ENCODE measurements around the gene MCF2L.

Gene MCF2L

DNA sequence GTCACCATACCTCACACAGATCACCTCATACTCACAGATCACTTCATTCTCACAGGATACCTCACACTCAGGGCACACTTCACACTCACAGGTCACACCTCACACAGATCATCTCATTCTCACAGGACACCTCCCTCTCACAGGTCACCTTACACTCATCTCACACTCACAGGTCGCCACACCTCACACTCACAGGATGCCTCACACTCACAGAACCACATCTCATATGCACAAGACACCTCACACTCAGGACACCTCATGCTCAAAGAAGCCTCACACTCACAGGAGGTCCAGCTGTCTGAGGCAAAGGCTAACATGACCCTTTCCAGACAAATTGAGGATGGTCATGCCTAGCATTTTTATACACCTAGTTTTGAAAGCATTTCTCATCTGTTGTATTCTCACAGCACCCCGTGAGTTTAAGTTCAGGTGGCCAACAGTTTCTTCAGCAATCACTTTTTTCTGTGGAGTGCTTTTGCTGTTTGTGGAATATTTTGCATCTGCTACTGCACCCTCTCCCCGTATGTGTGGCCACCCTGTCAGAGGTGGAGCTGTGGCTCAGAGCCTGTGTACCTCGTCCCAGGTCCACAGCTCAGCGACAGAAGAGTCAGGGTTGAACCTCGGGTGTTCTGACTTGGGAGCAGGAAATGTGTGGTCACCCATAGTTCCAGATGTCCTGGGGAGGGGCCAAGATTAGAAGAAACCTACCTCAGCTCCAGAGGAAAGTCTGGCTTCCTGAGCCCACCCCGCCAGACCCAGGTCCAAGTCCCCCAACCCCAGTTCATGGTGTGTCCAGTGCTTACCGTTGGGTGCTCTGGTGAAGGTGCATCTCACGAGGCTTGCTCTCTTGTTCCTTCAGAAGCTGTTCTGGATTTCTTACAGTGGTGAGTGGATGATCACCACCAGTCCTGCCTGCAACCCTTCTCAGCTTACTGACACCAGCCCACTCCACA is 144.2 kb downstream of the MCF2L start:
- ChIA-PET POLR2A (no interaction called here), CTCF (interaction anchor here (1.0 kb wide), 1 partner anchor 10 kb away, joined by 6 read pairs; the partner anchor contains the start of gene F10)
- TF ChIP-seq, protein P1, sequence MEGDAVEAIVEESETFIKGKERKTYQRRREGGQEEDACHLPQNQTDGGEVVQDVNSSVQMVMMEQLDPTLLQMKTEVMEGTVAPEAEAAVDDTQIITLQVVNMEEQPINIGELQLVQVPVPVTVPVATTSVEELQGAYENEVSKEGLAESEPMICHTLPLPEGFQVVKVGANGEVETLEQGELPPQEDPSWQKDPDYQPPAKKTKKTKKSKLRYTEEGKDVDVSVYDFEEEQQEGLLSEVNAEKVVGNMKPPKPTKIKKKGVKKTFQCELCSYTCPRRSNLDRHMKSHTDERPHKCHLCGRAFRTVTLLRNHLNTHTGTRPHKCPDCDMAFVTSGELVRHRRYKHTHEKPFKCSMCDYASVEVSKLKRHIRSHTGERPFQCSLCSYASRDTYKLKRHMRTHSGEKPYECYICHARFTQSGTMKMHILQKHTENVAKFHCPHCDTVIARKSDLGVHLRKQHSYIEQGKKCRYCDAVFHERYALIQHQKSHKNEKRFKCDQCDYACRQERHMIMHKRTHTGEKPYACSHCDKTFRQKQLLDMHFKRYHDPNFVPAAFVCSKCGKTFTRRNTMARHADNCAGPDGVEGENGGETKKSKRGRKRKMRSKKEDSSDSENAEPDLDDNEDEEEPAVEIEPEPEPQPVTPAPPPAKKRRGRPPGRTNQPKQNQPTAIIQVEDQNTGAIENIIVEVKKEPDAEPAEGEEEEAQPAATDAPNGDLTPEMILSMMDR (IDR thresholded peaks at IDR 0.05; ENCODE audit: insufficient read depth, low read length, missing control alignments) = no peak
- DNase-seq (ENCODE audit: low read depth, low spot score) = no peak
- H3K4me3 ChIP-seq (ENCODE audit: low read depth, low read length) = no peak overlapping the region

DNA sequence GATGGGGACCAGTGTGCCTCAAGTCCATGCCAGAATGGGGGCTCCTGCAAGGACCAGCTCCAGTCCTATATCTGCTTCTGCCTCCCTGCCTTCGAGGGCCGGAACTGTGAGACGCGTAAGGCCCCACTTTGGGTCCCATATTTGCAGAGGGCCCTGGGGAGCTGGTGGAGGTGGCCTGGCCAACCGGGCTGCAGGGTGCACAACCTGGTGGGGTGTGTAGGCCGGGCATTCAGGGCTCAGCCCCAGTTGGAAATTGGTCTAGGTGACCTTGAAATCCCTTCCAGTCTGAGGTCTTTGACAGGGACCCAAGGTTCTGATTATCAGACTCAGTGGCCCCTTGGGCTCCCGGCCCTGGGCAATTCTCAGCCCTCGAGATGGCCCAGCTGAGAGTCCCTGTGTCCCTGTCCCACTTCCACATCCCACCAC is 144.8 kb downstream of the MCF2L start:
- H3K4me3 ChIP-seq (ENCODE audit: low read depth, low read length) = no peak overlapping the region
- POLR2A ChIA-PET = no interaction called here
- TF ChIP-seq, protein P1 (IDR thresholded peaks at IDR 0.05; ENCODE audit: insufficient read depth, low read length, missing control alignments) = no peak
- CTCF ChIA-PET = interaction anchor here (1.0 kb wide), 1 partner anchor 9 kb away, joined by 6 read pairs; the partner anchor contains the start of gene F10
- no peak for DNase-seq (ENCODE audit: low read depth, low spot score)

DNA sequence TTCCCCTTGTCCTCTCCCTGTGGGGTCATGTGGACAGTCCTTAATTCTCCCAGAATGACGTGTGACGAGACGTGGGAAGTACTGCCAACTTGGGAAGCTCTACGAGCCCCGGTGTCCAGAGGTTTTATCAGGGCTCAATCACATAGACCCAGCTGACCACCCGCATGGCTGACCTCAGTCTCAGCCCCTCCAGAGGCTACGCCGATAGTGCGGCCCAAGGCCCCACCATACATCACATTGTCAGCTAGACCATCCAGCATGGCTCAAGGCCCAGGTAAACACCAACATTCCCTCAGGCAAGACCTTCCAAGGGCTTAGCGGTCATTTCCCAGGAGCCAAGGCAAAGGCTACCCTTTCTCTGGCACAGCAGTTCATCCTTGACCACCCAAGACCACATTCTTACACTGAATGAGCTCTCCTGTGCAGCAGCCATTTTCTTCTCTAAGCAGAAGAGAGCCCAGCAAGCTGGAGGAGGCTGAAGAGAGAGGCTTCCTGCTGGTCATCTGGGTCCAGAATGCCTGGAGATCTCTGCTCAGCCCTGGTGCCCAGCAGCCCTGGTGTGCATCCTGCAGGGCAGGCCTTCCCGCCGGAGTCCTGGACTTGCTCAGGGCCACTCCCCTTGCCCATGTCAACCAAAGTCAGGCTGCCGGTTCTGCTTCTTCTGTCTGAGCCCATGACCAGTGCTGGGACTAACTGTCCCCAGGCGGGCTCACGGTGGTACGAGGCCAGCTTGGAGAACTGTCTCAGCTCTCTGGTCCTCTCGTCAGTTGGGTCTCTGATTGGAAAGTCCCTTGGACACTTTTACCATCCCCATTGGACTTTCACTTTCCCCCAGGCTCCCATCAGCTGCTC is 145.7 kb downstream of the MCF2L start:
- TF ChIP-seq, protein P1 (IDR thresholded peaks at IDR 0.05; ENCODE audit: insufficient read depth, low read length, missing control alignments) = no peak
- DNase-seq (ENCODE audit: low read depth, low spot score) = no peak
- H3K4me3 ChIP-seq (ENCODE audit: low read depth, low read length) = no peak overlapping the region
- CTCF ChIA-PET = interaction anchor here (1.0 kb wide), 1 partner anchor 8 kb away, joined by 6 read pairs; the partner anchor contains the start of gene F10
- POLR2A ChIA-PET = no interaction called here

DNA sequence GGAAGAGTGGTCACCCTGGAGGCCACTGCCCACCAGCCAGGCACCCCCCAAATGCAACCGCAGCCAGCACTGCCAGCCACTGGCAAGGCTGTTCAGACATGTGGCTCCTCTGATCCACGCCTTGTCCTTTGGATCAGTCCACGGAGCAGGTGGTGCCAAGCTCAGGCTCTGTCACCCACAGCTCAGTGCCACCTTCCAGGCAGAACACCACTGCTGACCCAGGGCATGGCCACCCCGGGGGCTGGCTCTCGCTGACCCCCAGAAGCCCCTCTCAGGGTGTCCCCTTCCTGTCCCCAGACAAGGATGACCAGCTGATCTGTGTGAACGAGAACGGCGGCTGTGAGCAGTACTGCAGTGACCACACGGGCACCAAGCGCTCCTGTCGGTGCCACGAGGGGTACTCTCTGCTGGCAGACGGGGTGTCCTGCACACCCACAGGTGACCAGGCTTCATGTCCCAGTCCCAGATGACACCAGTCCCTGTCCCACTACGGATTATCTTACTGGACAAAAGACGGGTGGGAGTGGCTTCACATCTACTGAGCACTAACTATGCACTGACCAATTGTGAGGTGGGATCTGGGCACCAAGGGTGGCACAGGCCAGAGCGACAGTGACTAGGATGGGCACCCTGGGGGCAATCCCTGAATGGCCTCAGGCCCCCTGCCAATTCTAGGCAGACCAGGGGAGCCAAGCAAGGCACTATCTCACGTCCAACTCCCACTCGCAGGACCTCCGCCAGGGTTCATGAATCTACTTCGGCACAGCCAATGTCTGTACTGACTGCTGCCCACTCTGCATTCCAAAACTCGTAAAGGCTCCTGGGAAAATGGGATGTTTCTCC is 146.6 kb downstream of the MCF2L start:
- POLR2A ChIA-PET = no interaction called here

DNA sequence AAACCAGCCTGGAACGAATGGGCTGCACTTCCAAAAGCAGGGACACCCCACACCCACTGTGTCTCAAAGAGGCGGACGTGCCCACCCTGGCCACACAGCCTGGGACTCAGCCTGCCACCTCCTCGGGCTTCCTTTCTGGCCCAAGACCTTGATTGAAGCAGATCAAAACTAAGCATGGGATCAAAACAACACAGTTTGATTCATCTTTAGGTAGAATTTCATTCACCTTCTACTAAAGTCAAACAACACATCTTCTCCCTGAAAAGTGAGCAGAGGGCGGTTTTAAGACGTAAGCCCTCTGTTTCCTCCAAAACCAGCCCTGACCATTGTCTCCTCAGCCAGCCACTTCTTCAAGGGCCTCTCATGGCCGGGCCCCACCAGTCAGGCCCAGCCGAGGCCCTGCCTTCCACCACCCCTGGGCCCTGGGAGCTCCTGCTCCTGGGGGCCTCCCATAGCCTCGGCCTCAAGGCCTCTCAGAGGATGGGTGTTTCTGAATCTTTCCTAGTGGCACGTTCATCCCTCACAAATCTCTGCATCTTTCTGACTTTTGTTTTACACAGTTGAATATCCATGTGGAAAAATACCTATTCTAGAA is 147.3 kb downstream of the MCF2L start:
- ChIA-PET CTCF (no interaction called here), POLR2A (no interaction called here)
- H3K4me3 ChIP-seq (ENCODE audit: low read depth, low read length) = no peak overlapping the region
- DNase-seq (ENCODE audit: low read depth, low spot score) = no peak
- TF ChIP-seq, protein P1 (IDR thresholded peaks at IDR 0.05; ENCODE audit: insufficient read depth, low read length, missing control alignments) = no peak

More for the DNA sequence above, 146.6 kb downstream of the MCF2L start:
- CTCF ChIA-PET = no interaction called here
- DNase-seq (ENCODE audit: low read depth, low spot score) = no peak
- H3K4me3 ChIP-seq (ENCODE audit: low read depth, low read length) = no peak overlapping the region
- TF ChIP-seq, protein P1 (IDR thresholded peaks at IDR 0.05; ENCODE audit: insufficient read depth, low read length, missing control alignments) = no peak
